Trophoblast cell (in vitro differentiated cells and primary cell): ENCODE results near the gene TENT5D. TPM values are rescaled to one million over a fixed set of nuclear protein-coding genes. Genes with fewer than 3 reads are reported as not detected.
A peak's percentile ranks its signal among the peaks of the same experiment; 100 is the strongest.
"Not testable (repeated sequence)": the region's sequence is repeated elsewhere in the genome, so short reads cannot be mapped to it uniquely, and the experiment has no call there.

Experiments used
- DNase-seq, 2 donors: peaks; one replicate each; pipeline ENCODE4 v3.0.0-alpha.2; 2016
- H2AFZ ChIP-seq: 2 replicates; pipeline ENCODE4 v1.6.1; 2013; ENCODE audit warnings: low read length, moderate library complexity, mild to moderate bottlenecking; ENCODE audit not compliant: insufficient read depth, poor library complexity
- H2AK5ac ChIP-seq: 2 replicates; pipeline ENCODE4 v1.6.1; 2013; ENCODE audit warnings: mild to moderate bottlenecking, low read length
- H2BK120ac ChIP-seq: 2 replicates; pipeline ENCODE4 v1.6.1; 2013; ENCODE audit warnings: low read length, mild to moderate bottlenecking, moderate library complexity; ENCODE audit not compliant: insufficient read depth, poor library complexity
- H2BK12ac ChIP-seq: 2 replicates; pipeline ENCODE4 v1.6.1; 2013; ENCODE audit warnings: mild to moderate bottlenecking, low read length, moderate library complexity
- H2BK5ac ChIP-seq: 2 replicates; pipeline ENCODE4 v1.6.1; 2013; ENCODE audit warnings: low read length, low read depth, moderate library complexity, mild to moderate bottlenecking; ENCODE audit not compliant: poor library complexity
- H3K14ac ChIP-seq: 2 replicates; pipeline ENCODE4 v1.6.1; 2013; ENCODE audit warnings: mild to moderate bottlenecking, low read length
- H3K18ac ChIP-seq: 2 replicates; pipeline ENCODE4 v1.6.1; 2013; ENCODE audit warnings: mild to moderate bottlenecking, low read length
- H3K23ac ChIP-seq: 2 replicates; pipeline ENCODE4 v1.6.1; 2013; ENCODE audit warnings: low read length
- H3K27ac ChIP-seq: 2 replicates; pipeline ENCODE4 v1.5.1; 2013; ENCODE audit warnings: low read depth, mild to moderate bottlenecking, inconsistent platforms, low read length, moderate library complexity
- H3K27me3 ChIP-seq: 2 replicates; pipeline ENCODE4 v1.6.1; 2013; ENCODE audit warnings: inconsistent platforms, mild to moderate bottlenecking, low read length, moderate library complexity; ENCODE audit not compliant: insufficient read depth
- H3K36me3 ChIP-seq, 2 experiments: 1 replicate in 1 of 2; 2 replicates in 1 of 2; pipeline ENCODE4 v1.6.1; 2013; ENCODE audit warnings: low read length in 2 of 2, mild to moderate bottlenecking in 2 of 2, moderate library complexity in 1 of 2; ENCODE audit not compliant: insufficient read depth in 2 of 2, control insufficient read depth in 1 of 2
- H3K4ac ChIP-seq: 2 replicates; pipeline ENCODE4 v1.6.1; 2013; ENCODE audit warnings: low read depth, mild to moderate bottlenecking, low read length, moderate library complexity
- H3K4me1 ChIP-seq, 2 experiments: 1 replicate in 1 of 2; 2 replicates in 1 of 2; pipeline ENCODE4 v1.6.1; 2013; ENCODE audit warnings: low read length in 2 of 2, mild to moderate bottlenecking in 2 of 2, moderate library complexity in 1 of 2; ENCODE audit not compliant: insufficient read depth in 2 of 2, control insufficient read depth in 1 of 2
- H3K4me2 ChIP-seq: 2 replicates; pipeline ENCODE4 v1.6.1; 2013; ENCODE audit warnings: inconsistent platforms, mild to moderate bottlenecking, low read length, moderate library complexity
- H3K4me3 ChIP-seq: 2 replicates; pipeline ENCODE4 v1.5.1; 2013; ENCODE audit warnings: mild to moderate bottlenecking, low read depth, low read length, inconsistent platforms
- H3K79me1 ChIP-seq: one replicate; pipeline ENCODE4 v1.6.1; 2013; ENCODE audit warnings: low read length
- H3K79me2 ChIP-seq: 2 replicates; pipeline ENCODE4 v1.6.1; 2013; ENCODE audit warnings: low read length, mild to moderate bottlenecking; ENCODE audit not compliant: control insufficient read depth, insufficient read depth, poor library complexity
- H3K9ac ChIP-seq: 2 replicates; pipeline ENCODE4 v1.6.1; 2013; ENCODE audit warnings: mild to moderate bottlenecking, low read length
- H3K9me3 ChIP-seq: 2 replicates; pipeline ENCODE4 v1.6.1; 2013; ENCODE audit warnings: low read depth, mild to moderate bottlenecking, control low read depth, inconsistent platforms, low read length; ENCODE audit not compliant: insufficient read depth
- H4K12ac ChIP-seq: 2 replicates; pipeline ENCODE4 v1.6.1; 2013; ENCODE audit warnings: low read depth, mild to moderate bottlenecking, low read length, moderate library complexity
- H4K8ac ChIP-seq: 2 replicates; pipeline ENCODE4 v1.6.1; 2013; ENCODE audit warnings: low read depth, mild to moderate bottlenecking, low read length, moderate library complexity
- H4K91ac ChIP-seq: one replicate; pipeline ENCODE4 v1.6.1; 2013; ENCODE audit warnings: low read depth, mild to moderate bottlenecking, low read length, moderate library complexity
- WGBS: extraction: QIAGEN DNeasy Blood & Tissue Kit; methylation state at CpG from one replicate; pipeline ENCODE4 v1.1.7; 2013; ENCODE audit warnings: missing lambda C conversion rate; ENCODE audit not compliant: insufficient read length, insufficient coverage; ENCODE audit errors: extremely low coverage; 5-methylcytosine and 5-hydroxymethylcytosine counted together
- polyA plus RNA-seq: library from polyadenylated mRNA; stranded (reverse); fragments of 200-250 nt; gene quantifications from 2 replicates; pipeline ENCODE4 v1.2.3, GENCODE V29; 2013

The TENT5D gene
- 0.04 TPM in 2 replicates for polyA plus RNA-seq

- H3K79me1 ChIP-seq, result no peaks in the 10 kb centered on the region
- H3K4me2 ChIP-seq, result no peak within 1 kb of the TSS
- no peaks in the 10 kb centered on the region for H3K36me3 ChIP-seq
- no peaks in the 10 kb centered on the region for H3K9me3 ChIP-seq
- no peaks in the 10 kb centered on the region for H3K79me2 ChIP-seq
- no peak within 1 kb of the TSS for H4K91ac ChIP-seq
- DNase-seq, result no peak
- H2AFZ ChIP-seq, result no peak within 1 kb of the TSS
- H2BK12ac ChIP-seq, result no peak within 1 kb of the TSS
- no peak within 1 kb of the TSS for H4K12ac ChIP-seq
- no peak within 1 kb of the TSS for H2AK5ac ChIP-seq
- H3K4ac ChIP-seq, result no peak within 1 kb of the TSS
- no peak within 1 kb of the TSS for H3K27ac ChIP-seq
- H3K14ac ChIP-seq, result no peak within 1 kb of the TSS
- no peaks in the 10 kb centered on the region for H3K4me1 ChIP-seq
- no peak within 1 kb of the TSS for H3K9ac ChIP-seq
- H3K23ac ChIP-seq, result no peak within 1 kb of the TSS
- no peak within 1 kb of the TSS for H2BK120ac ChIP-seq
- no peak within 1 kb of the TSS for H3K4me3 ChIP-seq
- H3K18ac ChIP-seq, result no peak within 1 kb of the TSS
- H4K8ac ChIP-seq, result no peak within 1 kb of the TSS
- H3K27me3 ChIP-seq, result no peaks in the 10 kb centered on the region
- no peak within 1 kb of the TSS for H2BK5ac ChIP-seq
Measured at GRCh38 chrX:80420147-80420546, at the start of gene TENT5D. TSS of gene TENT5D (plus strand) at chrX:80420447. CDS start at chrX:80442540, 22,093 bp downstream.

- H2BK5ac ChIP-seq, H3K79me1 ChIP-seq, H2AK5ac ChIP-seq, H3K23ac ChIP-seq, H3K18ac ChIP-seq, H4K12ac ChIP-seq, H3K4me3 ChIP-seq, H4K91ac ChIP-seq, H3K27ac ChIP-seq, H3K79me2 ChIP-seq, H2AFZ ChIP-seq, H3K9ac ChIP-seq, H3K4me2 ChIP-seq, H4K8ac ChIP-seq, H2BK12ac ChIP-seq, DNase-seq, H2BK120ac ChIP-seq, H3K14ac ChIP-seq, H3K4ac ChIP-seq, H3K9me3 ChIP-seq, H3K36me3 ChIP-seq, H3K27me3 ChIP-seq, H3K4me1 ChIP-seq: not testable (repeated sequence)
- WGBS, result no CpG with 5 or more reads among the region's 1 CpG
Measured at GRCh38 chrX:80385651-80386050, 34.6 kb upstream of the TENT5D start.

GRCh38 chrX:80388206-80388605 lies 32.0 kb upstream of the TENT5D start:
- no CpG with 5 or more reads among the region's 1 CpG for WGBS
- no peak overlapping the region for H4K12ac ChIP-seq

GRCh38 chrX:80412042-80412441 lies 8.2 kb upstream of the TENT5D start:
- peak overlapping the region; percentile 17 for H3K27ac ChIP-seq
- no peak overlapping the region for H4K91ac ChIP-seq
- no peak overlapping the region for H3K4ac ChIP-seq
- no peak for DNase-seq
- H3K9ac ChIP-seq, result no peak overlapping the region
- no peaks in the 10 kb centered on the region for H3K27me3 ChIP-seq
- no peak overlapping the region for H4K12ac ChIP-seq
- no peak overlapping the region for H4K8ac ChIP-seq
- no peaks in the 10 kb centered on the region for H3K4me1 ChIP-seq
- H2BK5ac ChIP-seq, result no peak overlapping the region
- H3K36me3 ChIP-seq, result no peaks in the 10 kb centered on the region
- no peak overlapping the region for H2AK5ac ChIP-seq
- no peak overlapping the region for H2BK120ac ChIP-seq
- no peak overlapping the region for H3K4me3 ChIP-seq
- H3K14ac ChIP-seq, result no peak overlapping the region
- no peak overlapping the region for H2AFZ ChIP-seq
- H3K79me2 ChIP-seq, result no peaks in the 10 kb centered on the region
- no peak overlapping the region for H2BK12ac ChIP-seq
- no peaks in the 10 kb centered on the region for H3K79me1 ChIP-seq
- no peak overlapping the region for H3K4me2 ChIP-seq
- H3K9me3 ChIP-seq, result no peaks in the 10 kb centered on the region
- WGBS, result no CpG with 5 or more reads among the region's 6 CpGs
- H3K18ac ChIP-seq, result no peak overlapping the region
- no peak overlapping the region for H3K23ac ChIP-seq

More at GRCh38 chrX:80388206-80388605, 32.0 kb upstream of the TENT5D start:
- Histone ChIP-seq H4K91ac (no peak overlapping the region), H3K36me3 (no peaks in the 10 kb centered on the region), H3K4ac (no peak overlapping the region), H2AFZ (no peak overlapping the region), H3K23ac (no peak overlapping the region), H3K4me3 (no peak overlapping the region), H2BK120ac (no peak overlapping the region), H3K27ac (no peak overlapping the region), H3K4me2 (no peak overlapping the region), H3K9ac (no peak overlapping the region), H2AK5ac (no peak overlapping the region), H3K9me3 (no peaks in the 10 kb centered on the region), H3K27me3 (no peaks in the 10 kb centered on the region), H3K79me1 (no peaks in the 10 kb centered on the region), H3K18ac (no peak overlapping the region), H3K79me2 (no peaks in the 10 kb centered on the region), H2BK12ac (no peak overlapping the region), H3K4me1 (no peaks in the 10 kb centered on the region), H2BK5ac (no peak overlapping the region), H4K8ac (no peak overlapping the region), H3K14ac (no peak overlapping the region)
- no peak for DNase-seq
